HG02588 (cell line): ENCODE data around the gene VEZT.
"Not testable (repeated sequence)": the region's sequence is repeated elsewhere in the genome, so short reads cannot be mapped to it uniquely, and the experiment has no call there.

ENCODE experiments used
- ATAC-seq: cut with Tn5 transposase; IDR thresholded peaks from one replicate; pipeline ENCODE4 v1.9.1; 2021; ENCODE audit warnings: mild to moderate bottlenecking, moderate library complexity; ENCODE audit not compliant: unreplicated experiment

VEZT gene

GRCh38 chr12:95318071-95318545, 100.5 kb downstream of the VEZT start:
- no peak for ATAC-seq

GRCh38 chr12:95319694-95320331, 102.2 kb downstream of the VEZT start:
- ATAC-seq = no peak

- no peak for ATAC-seq
Observed at GRCh38 chr12:95321516-95322246, 104.1 kb downstream of the VEZT start.

- no peak for ATAC-seq
Observed at GRCh38 chr12:95322326-95322725, 104.7 kb downstream of the VEZT start.

GRCh38 chr12:95323212-95323611, 105.6 kb downstream of the VEZT start:
- ATAC-seq = no peak

GRCh38 chr12:95324246-95324645, 106.6 kb downstream of the VEZT start:
- not testable (repeated sequence) for ATAC-seq

GRCh38 chr12:95325501-95325900, 107.9 kb downstream of the VEZT start:
- no peak for ATAC-seq

- no peak for ATAC-seq
Observed at GRCh38 chr12:95326445-95326844, 108.8 kb downstream of the VEZT start.

- ATAC-seq = no peak
Observed at GRCh38 chr12:95326855-95327254, 109.2 kb downstream of the VEZT start.

- no peak for ATAC-seq
Observed at GRCh38 chr12:95328708-95329107, 111.1 kb downstream of the VEZT start.

- ATAC-seq = no peak
Observed at GRCh38 chr12:95335948-95336347, 118.3 kb downstream of the VEZT start.

- no peak for ATAC-seq
Observed at GRCh38 chr12:95336387-95337067, 118.9 kb downstream of the VEZT start.

- no peak for ATAC-seq
Observed at GRCh38 chr12:95337146-95337545, 119.5 kb downstream of the VEZT start.

GRCh38 chr12:95339086-95339788, 121.6 kb downstream of the VEZT start:
- no peak for ATAC-seq

GRCh38 chr12:95342008-95342407, 124.4 kb downstream of the VEZT start:
- ATAC-seq = no peak

- no peak for ATAC-seq
Observed at GRCh38 chr12:95343461-95344230, 126.0 kb downstream of the VEZT start.

- no peak for ATAC-seq
Observed at GRCh38 chr12:95349291-95349690, 131.7 kb downstream of the VEZT start.

GRCh38 chr12:95351748-95352147, 134.1 kb downstream of the VEZT start:
- no peak for ATAC-seq
